NCI-H2081 treated with DMSO at 0.1 percent for 48 hours (cell line): ENCODE data around the gene GMPR.
"Not testable (repeated sequence)": the region's sequence is repeated elsewhere in the genome, so short reads cannot be mapped to it uniquely, and the experiment has no call there.

Experiments used
- DNase-seq: peaks from one replicate; lab custom pipeline; 2025; lab: John Stamatoyannopoulos, UW

Gene GMPR

GRCh38 chr6:16248271-16248853 is 10.0 kb downstream of the GMPR start:
- no peak for DNase-seq

DNA sequence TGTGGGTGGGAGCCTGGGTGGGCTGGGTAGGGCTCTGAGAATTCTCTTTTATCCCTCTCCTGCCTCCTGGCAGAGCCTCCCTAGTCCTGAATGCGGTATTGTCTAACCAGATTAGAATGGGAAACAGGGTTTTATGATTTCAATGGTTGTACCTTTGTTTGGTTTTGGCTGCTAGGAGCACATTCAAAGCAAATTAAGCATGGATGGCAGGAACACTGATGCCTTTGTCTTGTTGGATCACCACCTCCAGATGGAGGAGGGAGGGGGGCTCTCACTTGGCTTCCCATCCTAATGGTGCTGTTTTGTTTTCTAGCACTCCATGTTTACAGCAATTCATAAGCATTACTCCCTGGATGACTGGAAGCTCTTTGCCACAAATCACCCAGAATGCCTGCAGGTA is 11.6 kb downstream of the GMPR start:
- peak; percentile 19 for DNase-seq

- DNase-seq, result no peak
Observed at GRCh38 chr6:16251706-16252105, 13.3 kb downstream of the GMPR start.

- DNase-seq, result no peak
Observed at GRCh38 chr6:16252686-16253299, 14.4 kb downstream of the GMPR start.

- DNase-seq, result no peak
Observed at GRCh38 chr6:16253399-16254144, 15.2 kb downstream of the GMPR start.

GRCh38 chr6:16254535-16254934 is 16.1 kb downstream of the GMPR start:
- DNase-seq, result no peak

DNA sequence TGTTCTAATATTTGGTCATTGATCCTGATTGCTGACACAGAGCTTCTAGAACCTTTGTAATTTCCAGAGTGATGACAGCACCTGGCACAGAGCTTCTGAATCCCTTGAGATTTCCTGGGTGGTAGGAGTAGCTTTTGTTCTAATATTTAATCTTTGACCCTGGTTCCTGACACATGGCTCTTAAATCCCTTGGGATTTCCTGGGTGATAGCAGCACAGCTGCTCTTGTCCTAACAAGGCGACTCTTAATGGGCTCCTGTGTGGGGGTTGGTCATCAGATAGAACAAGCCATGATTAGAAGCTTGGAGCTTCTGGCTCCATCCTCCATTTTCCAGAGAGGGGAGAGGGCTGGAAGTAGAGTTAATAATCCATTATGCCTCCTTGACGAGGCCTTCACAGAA is 18.4 kb downstream of the GMPR start:
- no peak for DNase-seq

DNA sequence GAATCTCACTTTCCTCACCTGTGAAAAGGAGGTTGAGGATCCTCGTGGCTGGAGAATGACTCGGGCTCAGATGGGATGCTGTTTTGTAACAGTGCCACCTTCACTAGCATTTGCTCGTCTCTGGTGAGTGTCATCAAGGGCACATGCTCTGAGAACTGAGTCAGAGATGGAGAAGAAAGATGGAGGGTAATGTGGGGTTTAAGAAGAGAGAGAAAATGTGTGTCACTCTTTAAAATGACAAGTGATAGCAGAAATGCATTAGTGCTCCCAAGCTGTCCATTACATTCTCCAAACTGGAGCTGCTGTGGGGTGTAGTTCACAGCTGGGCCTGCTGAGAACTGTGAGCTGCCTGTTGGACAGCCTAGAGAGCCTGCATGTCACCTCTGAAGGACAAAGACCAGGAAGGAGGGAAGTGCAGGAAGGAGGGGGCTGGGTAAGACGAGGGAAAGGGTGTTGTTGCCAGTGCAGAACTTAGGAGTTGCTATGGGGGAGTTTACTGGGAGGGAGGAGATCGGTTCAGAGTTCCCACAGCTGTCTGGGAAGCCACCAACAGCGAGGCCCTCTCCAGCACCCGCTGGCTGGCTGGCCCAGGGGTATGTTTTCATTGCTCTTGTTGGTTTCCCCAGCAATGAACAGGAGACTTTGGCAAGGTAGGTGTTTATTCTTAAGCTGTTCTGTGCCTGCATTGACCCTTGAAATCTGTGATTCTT is 19.8 kb downstream of the GMPR start:
- no peak for DNase-seq

GRCh38 chr6:16258709-16259075 is 20.3 kb downstream of the GMPR start:
- no peak for DNase-seq

GRCh38 chr6:16259604-16260003 is 21.2 kb downstream of the GMPR start:
- not testable (repeated sequence) for DNase-seq

DNA sequence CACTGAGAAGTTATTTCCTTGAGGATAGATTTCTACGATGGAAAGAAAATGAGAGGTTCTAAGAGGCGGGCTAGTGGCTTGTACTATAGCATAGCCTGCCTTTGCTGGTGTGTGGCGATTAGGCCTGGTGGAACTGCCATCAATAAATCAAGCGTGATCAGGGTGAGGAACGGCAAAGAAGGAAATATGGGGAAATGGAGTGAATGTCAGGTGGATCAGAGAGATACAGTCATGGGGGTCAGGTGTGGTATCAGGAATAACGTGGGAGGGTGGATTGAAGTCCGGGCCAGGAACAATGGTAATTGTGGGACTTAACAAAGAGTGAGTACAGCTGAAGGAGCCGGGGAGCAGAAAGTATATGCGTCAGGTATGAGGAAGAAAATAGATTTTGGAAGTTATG is 22.2 kb downstream of the GMPR start:
- not testable (repeated sequence) for DNase-seq

- not testable (repeated sequence) for DNase-seq
Observed at GRCh38 chr6:16262773-16263172, 24.4 kb downstream of the GMPR start.

GRCh38 chr6:16263464-16264099 is 25.2 kb downstream of the GMPR start:
- DNase-seq, result not testable (repeated sequence)

DNA sequence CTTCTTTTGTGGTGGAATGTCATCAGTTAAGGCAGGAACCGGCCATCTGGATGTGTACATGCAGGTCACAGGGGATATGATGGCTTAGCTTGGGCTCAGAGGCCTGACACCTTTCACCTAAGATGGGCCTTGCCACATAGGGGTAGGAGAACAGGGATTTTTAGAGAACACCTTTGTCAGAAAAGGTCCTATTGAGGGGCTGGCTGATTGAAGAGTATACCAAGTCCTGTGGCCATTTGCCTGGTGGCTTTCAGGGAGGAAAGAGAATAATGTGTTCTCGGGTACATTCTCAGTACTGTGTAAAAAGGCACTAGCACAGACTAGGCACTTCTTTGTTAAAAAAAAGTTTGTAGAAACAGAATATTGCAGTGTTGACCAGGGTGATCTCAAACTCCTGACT is 26.4 kb downstream of the GMPR start:
- no peak for DNase-seq

- DNase-seq, result no peak
Observed at GRCh38 chr6:16265351-16266341, 27.3 kb downstream of the GMPR start.

DNA sequence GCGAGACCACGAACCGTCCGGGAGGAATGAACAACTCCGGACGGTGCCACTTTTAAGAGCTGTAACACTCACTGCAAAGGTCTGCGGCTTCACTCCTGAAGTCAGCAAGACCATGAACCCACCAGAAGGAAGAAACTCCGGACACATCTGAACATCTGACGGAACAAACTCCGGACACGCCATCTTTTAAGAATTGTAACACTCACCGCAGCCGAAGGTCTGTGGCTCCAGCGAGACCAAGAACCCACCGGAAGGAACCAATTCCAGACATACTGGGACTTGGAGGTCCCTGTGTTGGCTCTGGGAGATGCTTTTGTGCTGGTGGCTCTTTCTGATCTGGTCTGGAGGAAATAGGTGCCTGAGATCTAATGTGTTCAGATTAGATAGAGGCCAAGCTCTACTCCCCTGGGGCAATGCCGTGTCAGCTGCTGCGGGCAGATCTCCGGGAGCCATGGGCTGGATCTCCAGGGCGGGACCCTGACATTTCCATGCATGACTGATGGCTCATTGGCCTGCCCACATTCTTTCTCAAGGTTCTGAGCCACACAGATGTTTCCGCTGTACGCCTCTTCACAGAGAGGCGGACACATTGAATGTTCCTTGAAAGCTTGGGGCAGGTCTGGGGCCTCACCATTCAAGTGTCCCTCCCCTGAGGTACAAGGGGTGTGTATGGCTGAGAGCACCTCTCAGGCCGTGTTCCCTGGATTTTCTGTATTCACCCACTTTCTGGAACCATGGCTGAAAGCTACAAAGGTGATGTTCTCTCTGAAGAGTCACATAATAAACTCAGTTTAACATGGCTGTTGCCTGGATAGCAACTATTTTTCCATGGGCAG is 29.3 kb downstream of the GMPR start:
- no peak for DNase-seq

DNA sequence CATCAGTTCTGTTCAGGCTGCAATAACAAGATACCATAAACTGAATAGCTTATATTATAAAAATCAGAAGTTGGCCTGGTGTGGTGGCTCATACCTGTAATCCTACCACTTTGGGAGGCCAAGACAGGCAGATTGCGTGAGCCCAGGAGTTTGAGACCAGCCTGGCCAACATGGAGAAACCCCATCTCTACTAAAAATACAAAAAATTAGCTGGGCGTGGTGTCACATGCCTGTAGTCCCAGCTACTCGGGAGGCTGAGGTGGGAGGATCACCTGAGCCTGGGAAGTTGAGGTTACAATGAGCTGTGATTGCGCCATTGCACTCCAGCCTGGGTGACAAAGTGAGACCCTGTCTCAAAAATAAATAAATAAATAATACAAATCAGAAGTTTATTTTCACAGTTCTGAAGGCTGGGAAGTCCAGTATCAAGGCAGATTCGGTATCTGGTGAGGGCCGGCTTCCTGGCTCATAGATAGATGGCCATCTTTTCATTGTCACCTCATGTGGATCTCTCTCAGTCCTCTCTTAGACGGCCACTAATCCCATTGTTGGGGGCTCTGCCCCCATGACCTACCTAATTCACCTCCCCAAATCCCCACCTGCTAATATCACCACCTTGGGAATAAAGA is 31.2 kb downstream of the GMPR start:
- not testable (repeated sequence) for DNase-seq

GRCh38 chr6:16270178-16270794 is 31.9 kb downstream of the GMPR start:
- no peak for DNase-seq

DNA sequence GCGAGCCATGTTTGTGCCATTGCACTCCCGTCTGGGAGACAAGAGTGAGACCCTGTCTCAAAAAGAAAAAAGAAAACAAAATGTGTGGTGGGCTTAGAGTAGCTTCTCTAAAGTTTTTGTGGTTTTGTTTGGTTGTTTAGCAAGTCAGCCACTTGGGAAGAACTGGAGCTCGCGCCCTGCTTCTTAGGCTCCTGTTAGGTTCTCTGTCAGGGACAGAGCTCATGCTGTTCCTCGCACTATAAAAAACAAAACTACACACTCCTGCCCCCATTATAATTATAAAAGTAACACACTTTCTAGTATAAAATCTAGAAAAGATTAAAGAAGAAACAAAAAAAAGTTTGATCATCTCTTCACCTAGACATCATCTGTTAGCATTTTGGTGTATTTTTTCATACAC is 33.0 kb downstream of the GMPR start:
- DNase-seq, result no peak
